ENCODE results near the gene SERTAD3.

GRCh38 chr19:40411958-40412499 is 32.1 kb downstream of the SERTAD3 start:
- no peak for TF ChIP-seq GABPA (IDR thresholded peaks at IDR 0.05; ENCODE audit: low read depth)
- no peak for TF ChIP-seq CTCF (IDR thresholded peaks at IDR 0.05)
- no peak for TF ChIP-seq JUND (IDR thresholded peaks at IDR 0.05)
- TF ChIP-seq EZH2phosphoT487 (IDR thresholded peaks at IDR 0.05; ENCODE audit: borderline replicate concordance, low read depth), result no peak
- TF ChIP-seq POLR2AphosphoS5 (IDR thresholded peaks at IDR 0.05; ENCODE audit: low read depth, low read length), result no peak
- no peak for TF ChIP-seq SMC3 (IDR thresholded peaks at IDR 0.05; ENCODE audit: low read depth, low read length)
- no peak for TF ChIP-seq MXI1 (IDR thresholded peaks at IDR 0.05; ENCODE audit: low read depth, low read length)
- TF ChIP-seq NFIC (IDR thresholded peaks at IDR 0.05; ENCODE audit: borderline replicate concordance), result no peak
- no peak for TF ChIP-seq TAF1 (IDR thresholded peaks at IDR 0.05; ENCODE audit: borderline replicate concordance, low read depth, low read length)

Data from SK-N-SH (cell line).